ENCODE results near the gene MARCHF10. TPM values are rescaled to one million over a fixed set of nuclear protein-coding genes. Genes with fewer than 3 reads are reported as not detected.

MARCHF10 gene
- total RNA-seq, 4 donors from 2014 or later, result 0.28 TPM; not detected in 3

DNA sequence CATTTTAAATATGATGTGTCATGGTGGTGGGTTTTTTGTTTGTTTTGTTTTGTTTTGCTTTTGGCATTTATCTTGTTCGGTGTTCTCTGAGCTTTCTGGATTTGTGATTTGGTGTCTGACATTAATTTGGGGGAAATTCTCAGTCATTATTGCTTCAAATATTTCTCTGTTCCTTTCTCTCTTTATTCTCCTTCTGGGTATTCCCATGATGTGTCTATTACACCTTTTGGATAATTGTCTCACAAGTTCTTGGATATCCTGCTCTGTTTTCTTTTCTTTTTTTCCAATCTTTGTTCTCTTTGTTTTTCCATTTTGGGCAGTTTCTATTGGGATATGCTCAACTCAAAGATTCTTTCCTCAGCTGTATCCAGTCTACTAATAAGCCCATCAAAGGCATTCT lies 88.5 kb downstream of the MARCHF10 start:
- TF ChIP-seq, protein P1, sequence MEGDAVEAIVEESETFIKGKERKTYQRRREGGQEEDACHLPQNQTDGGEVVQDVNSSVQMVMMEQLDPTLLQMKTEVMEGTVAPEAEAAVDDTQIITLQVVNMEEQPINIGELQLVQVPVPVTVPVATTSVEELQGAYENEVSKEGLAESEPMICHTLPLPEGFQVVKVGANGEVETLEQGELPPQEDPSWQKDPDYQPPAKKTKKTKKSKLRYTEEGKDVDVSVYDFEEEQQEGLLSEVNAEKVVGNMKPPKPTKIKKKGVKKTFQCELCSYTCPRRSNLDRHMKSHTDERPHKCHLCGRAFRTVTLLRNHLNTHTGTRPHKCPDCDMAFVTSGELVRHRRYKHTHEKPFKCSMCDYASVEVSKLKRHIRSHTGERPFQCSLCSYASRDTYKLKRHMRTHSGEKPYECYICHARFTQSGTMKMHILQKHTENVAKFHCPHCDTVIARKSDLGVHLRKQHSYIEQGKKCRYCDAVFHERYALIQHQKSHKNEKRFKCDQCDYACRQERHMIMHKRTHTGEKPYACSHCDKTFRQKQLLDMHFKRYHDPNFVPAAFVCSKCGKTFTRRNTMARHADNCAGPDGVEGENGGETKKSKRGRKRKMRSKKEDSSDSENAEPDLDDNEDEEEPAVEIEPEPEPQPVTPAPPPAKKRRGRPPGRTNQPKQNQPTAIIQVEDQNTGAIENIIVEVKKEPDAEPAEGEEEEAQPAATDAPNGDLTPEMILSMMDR (IDR thresholded peaks at IDR 0.05), result no peak
- no peak for ATAC-seq (ENCODE audit: low FRiP score)
- DNase-seq (ENCODE audit: low spot score), result no peak

DNA sequence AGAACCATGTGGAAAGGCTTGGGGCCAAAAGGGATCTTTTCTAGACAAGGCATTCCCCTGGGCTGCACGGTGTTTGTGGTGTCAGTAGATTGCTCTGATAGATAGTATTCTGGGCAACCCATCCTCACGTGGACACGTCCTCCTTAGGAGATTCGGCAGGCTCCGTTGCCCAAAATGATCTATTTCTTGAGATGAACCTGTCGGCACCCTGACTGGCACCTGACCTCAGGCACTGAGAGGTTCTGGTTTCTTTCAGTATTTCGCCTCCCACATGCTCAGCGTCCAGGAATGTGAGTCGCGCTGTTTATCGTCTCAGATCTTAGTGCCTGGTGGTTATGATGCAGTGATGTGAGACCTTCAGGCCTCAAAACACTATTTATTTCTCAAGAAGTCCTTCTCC lies 89.7 kb downstream of the MARCHF10 start:
- TF ChIP-seq, protein P1 (IDR thresholded peaks at IDR 0.05), result no peak
- no peak for DNase-seq (ENCODE audit: low spot score)
- ATAC-seq (ENCODE audit: low FRiP score), result no peak

DNA sequence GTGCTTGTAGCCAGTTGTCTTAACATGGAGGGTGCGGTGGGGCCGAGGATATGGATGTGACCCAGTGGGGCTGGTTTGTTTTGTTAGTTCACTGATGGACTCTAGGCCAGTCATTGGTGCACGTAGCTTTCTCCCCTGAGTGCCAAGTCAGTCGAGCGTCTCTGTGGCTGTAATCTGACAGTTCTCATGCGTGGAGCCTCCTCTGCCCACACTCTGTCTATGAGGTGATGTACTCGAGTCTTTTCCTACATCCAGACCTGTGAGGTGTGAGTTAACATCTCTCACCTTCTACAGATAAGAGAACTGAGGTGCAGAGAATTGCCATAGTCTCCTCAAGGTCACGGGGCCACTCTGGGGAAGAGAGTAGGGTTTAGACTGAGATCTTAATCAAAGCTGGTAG lies 90.2 kb downstream of the MARCHF10 start:
- ATAC-seq (ENCODE audit: low FRiP score) (no peak), DNase-seq (ENCODE audit: low spot score) (no peak)
- TF ChIP-seq, protein P1 (IDR thresholded peaks at IDR 0.05), result no peak

DNA sequence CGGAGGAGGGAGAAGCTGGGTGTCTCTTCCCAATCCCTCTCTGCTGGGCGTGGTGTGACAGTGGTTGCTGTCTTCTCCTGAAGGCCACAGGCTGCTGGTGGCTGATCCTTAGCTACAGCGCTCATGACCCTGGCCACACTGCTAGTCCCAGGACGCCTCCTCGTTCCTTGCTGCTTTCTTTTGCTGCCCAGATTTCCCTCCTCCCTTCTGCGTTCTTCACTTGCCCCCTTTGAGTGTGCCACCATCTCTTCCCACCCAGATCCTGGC lies 90.6 kb downstream of the MARCHF10 start:
- ATAC-seq (ENCODE audit: low FRiP score) (no peak), DNase-seq (ENCODE audit: low spot score) (no peak)
- TF ChIP-seq, protein P1 (IDR thresholded peaks at IDR 0.05), result no peak

DNA sequence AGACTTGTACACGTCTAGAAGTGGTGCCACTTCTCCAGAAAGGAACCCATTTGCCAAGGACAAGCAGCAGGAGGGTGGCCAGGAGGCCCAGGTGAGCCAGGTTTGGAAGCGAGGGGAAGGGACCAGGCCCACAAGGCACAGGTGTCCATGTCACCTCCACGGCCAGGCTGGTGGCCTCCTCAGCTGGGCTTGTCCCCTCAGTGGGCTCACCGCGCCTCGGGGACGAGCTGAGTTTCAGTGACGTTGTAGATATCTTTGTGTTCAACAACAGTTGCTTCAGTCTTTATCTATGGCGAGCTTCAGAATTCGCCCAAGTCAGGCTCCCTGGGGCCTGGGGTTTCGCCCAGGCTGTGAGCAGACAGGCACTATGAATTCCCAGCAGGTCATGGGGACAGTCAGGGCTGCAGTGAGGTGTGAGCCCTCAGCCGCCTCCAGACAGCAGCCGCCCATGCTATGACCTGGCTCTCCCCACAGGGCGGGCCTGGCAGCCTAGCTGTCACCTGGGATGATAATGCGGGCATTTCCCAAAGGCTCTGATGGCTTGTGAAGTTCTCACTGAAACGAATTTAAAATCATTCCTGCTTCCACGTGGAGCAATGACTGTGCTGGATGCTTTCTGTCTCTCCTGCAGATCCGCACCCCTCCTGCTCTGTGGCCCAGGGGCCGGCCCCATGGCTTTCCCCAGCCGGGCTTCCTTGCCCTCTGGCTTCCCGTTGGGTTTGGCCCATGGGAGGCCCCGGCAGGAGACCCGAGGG lies 91.1 kb downstream of the MARCHF10 start:
- ATAC-seq (ENCODE audit: low FRiP score) (no peak), DNase-seq (ENCODE audit: low spot score) (no peak)
- TF ChIP-seq, protein P1 (IDR thresholded peaks at IDR 0.05), result no peak

DNA sequence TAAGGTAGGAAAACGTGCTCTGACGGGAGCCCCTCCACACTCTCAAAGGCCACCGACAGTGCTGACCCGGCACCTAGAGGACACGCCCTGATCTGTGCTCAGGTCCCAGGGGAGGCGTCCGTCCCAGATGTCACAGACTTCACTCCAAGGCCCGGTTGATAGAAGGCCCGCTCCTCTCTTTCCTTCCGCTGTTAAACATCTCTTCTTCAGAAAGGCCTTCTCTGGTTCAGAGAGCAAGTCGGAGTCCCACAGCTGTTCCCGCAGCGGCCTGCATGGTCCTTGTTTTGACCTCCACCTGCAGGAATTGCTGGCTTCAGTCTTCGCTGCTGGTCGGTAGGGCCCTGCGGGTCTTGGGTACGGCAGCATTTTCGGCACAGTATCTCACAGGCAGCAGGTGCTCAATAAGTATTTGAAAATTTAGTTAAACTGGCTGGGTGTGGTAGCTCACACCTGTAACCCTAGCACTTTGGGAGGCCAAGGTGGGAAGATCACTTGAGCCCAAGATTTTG lies 92.2 kb downstream of the MARCHF10 start:
- TF ChIP-seq, protein P1 (IDR thresholded peaks at IDR 0.05), result no peak
- ATAC-seq (ENCODE audit: low FRiP score), result no peak
- no peak for DNase-seq (ENCODE audit: low spot score)

Data from omental fat pad (tissue), 4 donors.